Fibroblast of skin of scalp (primary cell): Measurements from ENCODE around the gene FBXL19.

ENCODE experiments used
- DNase-seq: peaks from one replicate; pipeline ENCODE4 v3.0.0-alpha.2; 2013

Gene FBXL19

GRCh38 chr16:30967795-30968194, 44.4 kb downstream of the FBXL19 start:
- no peak for DNase-seq

GRCh38 chr16:30969246-30969842, 46.0 kb downstream of the FBXL19 start:
- DNase-seq: no peak

- DNase-seq: no peak
Measured at GRCh38 chr16:30971298-30971697, 47.9 kb downstream of the FBXL19 start.

DNA sequence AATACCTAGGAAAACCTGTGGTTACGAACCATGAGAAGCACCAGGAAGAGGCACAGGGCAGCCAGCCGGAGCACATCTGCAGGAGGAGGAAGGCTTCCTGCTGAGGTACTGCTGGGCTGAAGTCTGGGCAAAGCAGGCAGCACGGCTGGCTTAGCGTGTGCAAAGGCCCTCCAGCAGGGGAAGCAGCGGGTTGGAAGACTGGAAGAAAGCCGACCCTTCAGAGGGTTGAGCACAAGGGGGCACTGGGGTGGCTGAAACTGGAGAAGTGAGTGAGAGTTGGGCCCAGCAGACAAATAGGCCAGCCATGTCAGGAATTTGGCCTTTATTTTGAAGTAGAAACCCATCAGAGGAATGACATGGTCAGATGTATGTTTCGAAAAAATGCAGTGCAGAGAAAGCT, 49.5 kb downstream of the FBXL19 start:
- DNase-seq: peak; percentile 38

- DNase-seq: no peak
Measured at GRCh38 chr16:30974348-30974747, 51.0 kb downstream of the FBXL19 start.

- DNase-seq: no peak
Measured at GRCh38 chr16:30976486-30976885, 53.1 kb downstream of the FBXL19 start.

- no peak for DNase-seq
Measured at GRCh38 chr16:30977502-30977901, 54.1 kb downstream of the FBXL19 start.

- no peak for DNase-seq
Measured at GRCh38 chr16:30979170-30980022, 56.0 kb downstream of the FBXL19 start.

- DNase-seq: no peak
Measured at GRCh38 chr16:30980023-30980371, 56.6 kb downstream of the FBXL19 start.

GRCh38 chr16:30980434-30980833, 57.1 kb downstream of the FBXL19 start:
- DNase-seq: no peak

- DNase-seq: no peak
Measured at GRCh38 chr16:30980959-30981358, 57.6 kb downstream of the FBXL19 start.

GRCh38 chr16:30982548-30983288, 59.3 kb downstream of the FBXL19 start:
- DNase-seq: peak; percentile 27

DNA sequence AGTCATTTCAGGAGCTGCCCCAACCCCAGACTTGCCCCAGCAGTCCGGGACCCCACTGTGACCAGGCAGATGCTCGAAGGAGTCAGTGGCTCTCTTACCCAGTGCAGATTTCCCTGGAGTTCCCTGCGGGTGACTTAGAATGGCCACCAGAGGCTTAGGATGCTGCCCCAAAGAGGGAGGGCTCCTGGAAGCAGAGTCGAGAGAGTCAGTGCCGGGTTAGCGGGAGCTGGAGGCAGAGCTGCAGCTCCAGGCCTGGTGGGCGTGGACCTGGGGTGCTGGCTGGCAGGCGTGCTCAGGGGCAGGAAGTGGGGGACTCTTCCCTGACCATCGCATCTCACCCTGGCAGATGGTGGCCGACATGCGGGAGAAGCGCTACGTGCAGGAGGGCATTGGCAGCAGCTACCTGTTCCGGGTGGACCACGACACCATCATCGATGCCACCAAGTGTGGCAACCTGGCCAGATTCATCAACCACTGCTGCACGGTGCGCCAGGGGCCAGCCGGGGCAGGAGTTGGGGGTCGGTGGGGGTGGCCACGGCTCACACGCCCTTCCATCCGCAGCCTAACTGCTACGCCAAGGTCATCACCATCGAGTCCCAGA, 60.0 kb downstream of the FBXL19 start:
- DNase-seq: no peak

- no peak for DNase-seq
Measured at GRCh38 chr16:30983898-30984610, 60.7 kb downstream of the FBXL19 start.

DNA sequence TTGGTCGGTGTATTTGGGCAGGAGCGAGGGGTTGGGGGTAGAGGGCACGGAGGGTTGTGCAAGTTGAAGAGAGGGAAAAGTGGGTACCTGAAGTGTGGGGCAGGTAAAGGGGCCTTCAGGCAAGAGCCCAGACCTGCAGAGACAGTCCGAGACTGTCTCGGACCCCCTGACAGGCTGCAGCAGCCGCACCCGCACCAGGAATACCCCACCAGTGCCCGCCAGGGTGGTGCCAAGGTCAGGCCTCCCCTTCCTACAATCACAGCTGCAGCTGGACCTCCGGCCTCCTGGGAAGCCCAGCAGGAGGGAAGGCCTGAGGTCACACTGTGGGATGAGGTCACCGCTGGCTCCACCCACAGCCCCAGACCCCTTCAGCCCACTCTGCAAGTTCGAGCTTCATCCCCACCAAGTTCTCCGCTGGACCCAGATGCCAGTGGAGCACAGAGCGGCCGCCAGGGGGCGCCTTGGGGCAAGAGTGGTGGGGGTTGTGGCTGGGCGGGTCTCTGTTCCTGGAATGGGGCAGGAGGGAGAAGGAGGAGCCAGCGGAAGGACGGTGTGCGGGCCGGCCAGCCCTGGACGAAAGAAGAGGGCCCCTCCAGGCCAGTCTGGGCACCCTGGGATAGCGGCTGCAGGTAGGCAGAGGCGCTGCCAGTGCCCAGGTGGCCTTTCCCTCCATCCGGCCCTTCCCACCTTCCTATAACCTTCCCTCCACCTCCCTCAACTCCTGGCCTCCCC, 61.5 kb downstream of the FBXL19 start, which contains the start of gene HSD3B7:
Gene HSD3B7, plus strand, starts transcription at position 539 of the 732 bp plus-strand sequence. CDS start 452 bp downstream, outside the sequence.
- peak; percentile 78 for DNase-seq

DNA sequence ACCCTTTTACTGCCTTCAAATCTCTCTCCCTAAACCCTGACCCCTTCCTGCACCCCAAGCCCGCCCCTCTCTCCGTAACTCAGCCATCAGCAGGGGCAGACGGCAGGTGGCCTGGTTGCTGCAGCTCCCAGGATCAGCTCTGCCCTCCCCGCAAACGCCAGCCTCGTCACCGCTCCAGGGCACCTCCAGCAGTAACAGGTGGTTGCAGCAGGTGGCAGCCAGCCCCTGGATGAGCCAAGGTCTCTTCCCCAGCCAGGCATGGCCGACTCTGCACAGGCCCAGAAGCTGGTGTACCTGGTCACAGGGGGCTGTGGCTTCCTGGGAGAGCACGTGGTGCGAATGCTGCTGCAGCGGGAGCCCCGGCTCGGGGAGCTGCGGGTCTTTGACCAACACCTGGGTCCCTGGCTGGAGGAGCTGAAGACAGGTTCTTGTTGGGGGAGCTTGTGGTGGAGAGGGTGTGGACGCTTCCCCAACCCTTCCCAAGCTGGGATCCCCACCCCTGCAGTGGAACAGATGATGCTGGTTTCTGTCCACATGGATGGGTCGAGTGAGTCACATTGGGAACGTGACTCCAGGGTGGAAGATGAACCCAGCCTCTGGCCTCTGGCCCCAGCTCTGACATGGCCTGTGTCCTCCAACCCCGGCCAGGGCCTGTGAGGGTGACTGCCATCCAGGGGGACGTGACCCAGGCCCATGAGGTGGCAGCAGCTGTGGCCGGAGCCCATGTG, 62.2 kb downstream of the FBXL19 start:
- DNase-seq: no peak

GRCh38 chr16:30986129-30986991, 63.0 kb downstream of the FBXL19 start:
- no peak for DNase-seq

GRCh38 chr16:30987581-30988190, 64.3 kb downstream of the FBXL19 start:
- DNase-seq: no peak

DNA sequence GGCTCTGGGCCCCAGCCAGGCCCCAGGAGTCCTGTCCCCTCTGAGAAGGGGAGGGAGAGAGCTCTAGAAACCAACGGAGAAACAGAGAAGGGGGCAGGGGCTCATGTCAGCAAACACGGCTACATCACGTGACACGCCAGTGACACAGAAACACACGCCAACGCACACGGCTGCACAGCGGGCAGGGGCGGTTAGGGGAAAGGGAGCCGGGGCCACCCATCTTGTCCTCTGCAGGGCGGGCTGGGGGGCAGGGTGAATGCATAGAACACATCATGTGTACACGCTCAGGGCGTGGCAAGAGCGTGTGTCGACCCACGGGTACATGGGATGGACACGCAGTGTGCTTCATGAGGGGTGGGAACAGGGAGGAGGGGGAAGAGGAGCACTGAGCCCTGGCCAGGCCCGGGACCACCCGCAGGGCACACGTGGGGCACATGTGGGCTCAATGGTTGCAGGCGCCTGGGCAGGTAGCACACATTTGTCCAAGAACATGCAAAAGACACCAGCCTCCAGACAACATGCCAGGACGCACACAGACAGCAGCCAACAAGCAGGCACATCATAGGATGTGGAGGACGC, 66.2 kb downstream of the FBXL19 start:
- no peak for DNase-seq
